Stimulated activated CD8-positive, alpha-beta memory T cell treated with anti-CD3 and anti-CD28 coated beads, Interleukin-7, amount 100 ng/mL, for 48 hours (primary cell): Measurements from ENCODE around the gene TRPM1.

Experiments used
- DNase-seq, 2 donors: peaks; one replicate each; pipeline ENCODE4 v3.0.0-alpha.2; 2020; ENCODE audit warnings: low read depth in 1 of 2; ENCODE audit errors: extremely low read depth in 1 of 2

Gene TRPM1

DNA sequence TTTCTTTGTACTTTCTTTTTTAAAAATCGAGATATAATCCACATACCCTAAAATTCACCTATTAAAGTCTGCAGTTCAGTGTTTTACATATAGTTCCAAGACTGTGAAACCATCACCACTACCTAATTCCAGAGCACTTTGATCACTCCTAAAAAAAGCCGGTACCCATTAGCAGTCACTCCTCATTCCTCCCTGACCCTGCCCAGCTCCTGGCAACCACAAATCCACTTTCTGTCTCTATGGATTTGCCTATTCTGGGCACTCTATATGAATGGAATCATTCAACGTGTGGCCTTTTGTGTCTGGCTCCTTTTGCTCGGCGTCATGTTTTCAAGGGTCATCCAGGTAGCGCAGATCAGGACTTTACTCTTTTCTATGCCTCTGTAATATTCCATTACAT is 17.3 kb downstream of the TRPM1 start:
- DNase-seq, result no peak

- DNase-seq, result no peak
Measured at GRCh38 chr15:31083370-31083780, 18.1 kb downstream of the TRPM1 start.

- DNase-seq, result no peak
Measured at GRCh38 chr15:31082771-31083369, 18.7 kb downstream of the TRPM1 start.

DNA sequence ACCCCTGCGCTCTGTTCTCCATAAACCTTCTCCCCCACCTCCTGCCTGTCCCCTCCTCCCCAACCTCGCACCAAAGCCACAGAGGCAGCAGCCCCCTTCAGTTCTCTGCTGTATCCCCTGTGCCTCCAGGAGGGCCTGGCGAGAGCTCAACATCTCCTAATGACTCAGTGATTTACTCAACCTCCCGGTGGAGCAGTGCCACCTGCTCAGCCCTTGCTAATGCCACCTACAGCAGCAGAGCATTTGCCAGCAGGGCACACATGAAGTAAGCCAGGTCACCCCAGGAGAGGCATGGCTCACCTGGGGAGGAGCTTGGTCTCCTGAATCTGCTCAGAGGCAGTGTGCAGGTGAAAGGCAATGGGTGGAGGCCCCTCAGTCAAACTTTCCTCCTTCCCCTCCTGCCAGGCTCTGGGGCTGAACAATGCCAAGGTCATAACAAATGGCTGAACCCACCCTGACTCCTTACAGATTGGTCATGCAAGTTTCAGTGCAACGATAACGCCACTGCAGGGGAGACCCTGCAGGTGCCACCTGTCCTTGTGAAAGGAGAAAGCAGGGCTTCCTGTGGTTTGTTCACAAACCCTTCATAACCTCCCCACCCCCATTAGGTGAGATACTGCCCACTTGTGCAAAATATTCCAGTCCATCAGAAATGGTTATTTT is 19.8 kb downstream of the TRPM1 start:
- DNase-seq, result no peak

DNA sequence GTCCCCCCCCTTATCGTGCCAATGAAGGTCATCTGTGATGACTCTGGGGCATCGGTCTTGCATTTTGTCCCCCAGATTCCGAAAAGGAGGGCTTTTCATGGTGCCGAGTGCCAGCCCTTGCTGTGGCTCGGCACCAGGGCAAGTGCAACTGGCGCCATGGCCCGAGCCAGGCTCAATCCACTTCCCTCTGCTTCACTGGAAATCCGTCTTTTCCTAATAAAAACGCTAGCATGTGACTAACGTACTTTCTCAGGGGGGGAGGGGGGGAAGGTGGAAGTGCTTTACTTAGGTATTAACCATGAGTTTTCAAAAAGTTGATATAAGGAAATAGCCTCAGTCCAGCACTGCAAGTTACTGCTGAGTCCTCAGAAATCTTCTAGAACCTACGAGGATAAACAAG is 20.5 kb downstream of the TRPM1 start:
- DNase-seq, result no peak

GRCh38 chr15:31080591-31081014 is 20.9 kb downstream of the TRPM1 start:
- DNase-seq, result no peak

- no peak for DNase-seq
Measured at GRCh38 chr15:31079519-31079918, 22.0 kb downstream of the TRPM1 start.

DNA sequence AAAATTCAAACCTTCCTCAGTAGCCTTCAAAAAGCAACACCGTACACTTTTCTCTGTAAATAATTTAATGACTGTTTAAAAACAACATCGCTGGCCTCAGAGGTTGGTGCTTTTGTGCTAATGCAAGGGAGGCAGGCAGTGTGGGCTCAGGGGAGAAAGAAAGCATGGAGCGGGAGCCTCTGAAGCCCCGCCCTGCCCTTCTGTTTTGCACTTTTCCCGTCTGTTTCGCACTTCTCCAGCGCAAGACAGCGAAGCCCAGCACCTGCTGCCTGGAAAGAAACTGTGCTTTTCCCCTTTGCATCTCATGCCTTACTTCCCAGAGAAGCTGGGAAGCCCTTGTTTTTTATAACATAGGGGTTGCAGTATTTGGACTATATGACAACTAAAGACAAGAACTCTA is 23.1 kb downstream of the TRPM1 start:
- no peak for DNase-seq

DNA sequence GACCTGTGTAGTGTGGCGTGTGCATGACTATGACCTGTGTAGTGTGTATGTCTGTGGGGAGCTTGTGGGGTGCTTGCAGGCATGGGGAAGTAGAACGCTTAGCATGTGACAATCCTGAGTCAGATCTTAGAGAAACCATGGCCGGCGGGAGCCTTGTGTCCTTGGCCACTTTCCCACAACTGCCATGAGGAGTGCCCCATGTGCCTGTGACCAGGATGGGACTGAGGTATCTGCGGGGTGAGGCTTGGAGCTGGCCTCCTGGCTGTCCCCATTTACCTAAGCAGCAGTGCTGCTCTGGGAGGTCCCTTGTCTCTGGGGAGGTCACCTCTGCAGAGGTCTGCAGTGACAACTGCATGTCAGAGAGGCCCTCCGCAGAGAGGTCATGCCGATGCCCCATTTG is 23.6 kb downstream of the TRPM1 start:
- no peak for DNase-seq

DNA sequence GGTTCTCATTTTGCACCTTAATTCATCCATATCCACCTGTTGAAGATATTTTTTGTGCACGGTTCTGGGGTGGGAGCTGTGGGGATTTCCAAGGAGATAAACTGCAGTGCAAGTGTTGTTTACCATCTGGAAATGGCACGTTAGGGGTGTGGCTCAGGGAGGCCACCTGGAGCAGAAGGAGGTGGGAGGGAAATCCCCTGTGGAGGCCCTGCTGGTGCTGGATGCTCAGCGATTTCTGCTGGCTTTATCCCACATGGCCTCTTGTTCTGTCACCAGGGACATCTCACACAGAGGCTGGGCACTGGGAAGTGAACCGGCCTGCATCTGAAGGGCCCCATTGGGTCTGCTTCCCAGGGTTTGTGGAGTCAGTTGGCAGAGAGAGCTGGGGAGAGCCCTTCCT is 24.3 kb downstream of the TRPM1 start:
- DNase-seq, result no peak

DNA sequence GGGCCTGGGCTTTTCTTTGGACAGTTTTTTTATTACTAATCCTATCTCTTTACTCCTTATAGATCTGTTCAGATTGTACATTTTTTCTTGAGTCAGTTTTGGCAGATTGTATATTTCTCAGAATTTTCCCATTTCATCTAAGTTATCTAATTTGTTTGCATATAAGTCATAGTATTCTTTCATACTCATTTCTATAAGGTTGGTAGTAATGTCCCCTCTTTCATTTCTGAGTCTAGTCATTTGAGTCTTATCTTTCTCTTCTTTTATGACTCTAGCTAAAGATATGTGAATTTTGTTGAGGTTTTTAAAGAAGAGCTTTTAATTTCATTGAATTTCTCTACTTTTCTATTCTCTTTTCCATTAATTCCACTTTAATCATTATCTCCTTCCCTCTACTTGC is 27.2 kb downstream of the TRPM1 start:
- DNase-seq, result no peak

- DNase-seq, result no peak
Measured at GRCh38 chr15:31070867-31071266, 30.7 kb downstream of the TRPM1 start.

- no peak for DNase-seq
Measured at GRCh38 chr15:31069360-31070000, 32.0 kb downstream of the TRPM1 start.

GRCh38 chr15:31067890-31068603 is 33.5 kb downstream of the TRPM1 start:
- no peak for DNase-seq

DNA sequence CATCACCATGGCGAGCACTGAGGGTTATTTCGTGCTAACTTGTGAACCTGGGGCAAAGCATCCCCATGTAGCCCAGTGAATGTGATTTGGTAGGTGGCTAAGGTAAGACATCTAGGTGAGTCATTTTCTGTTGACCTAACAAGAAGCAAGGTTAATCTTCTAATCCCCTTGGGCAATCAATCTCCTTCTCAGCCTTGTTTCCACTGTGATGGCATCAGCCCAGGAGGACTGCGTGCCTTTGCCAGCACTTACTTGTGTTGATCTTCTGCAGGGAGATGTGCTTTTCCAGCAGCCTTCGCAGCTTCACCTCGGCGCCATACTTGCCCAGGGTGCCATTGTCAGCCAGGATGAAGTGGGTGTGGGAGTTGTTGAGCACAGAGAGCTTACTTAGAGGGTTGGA is 35.7 kb downstream of the TRPM1 start:
- no peak for DNase-seq

DNA sequence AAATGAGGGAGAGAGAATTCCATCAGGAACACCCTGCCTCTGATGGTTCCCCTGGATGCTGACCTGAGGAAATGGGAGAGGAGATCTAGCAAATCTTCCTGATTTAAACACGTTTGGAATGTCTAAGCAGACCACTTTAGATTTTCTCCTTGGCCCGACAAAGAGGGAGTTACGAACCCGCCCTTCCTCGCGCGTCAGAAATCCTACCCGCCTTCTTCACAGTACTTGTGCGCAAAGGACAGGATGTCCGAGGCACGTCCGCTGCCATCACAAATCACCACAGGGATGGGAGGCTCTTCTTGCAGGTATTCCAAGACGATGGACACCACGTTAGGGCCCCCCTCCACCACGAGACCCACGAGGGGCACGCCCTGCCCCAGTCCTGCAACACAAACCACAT is 38.6 kb downstream of the TRPM1 start:
- DNase-seq, result no peak

GRCh38 chr15:31062310-31062847 is 39.1 kb downstream of the TRPM1 start:
- no peak for DNase-seq

GRCh38 chr15:31060429-31061140 is 40.9 kb downstream of the TRPM1 start:
- no peak for DNase-seq

DNA sequence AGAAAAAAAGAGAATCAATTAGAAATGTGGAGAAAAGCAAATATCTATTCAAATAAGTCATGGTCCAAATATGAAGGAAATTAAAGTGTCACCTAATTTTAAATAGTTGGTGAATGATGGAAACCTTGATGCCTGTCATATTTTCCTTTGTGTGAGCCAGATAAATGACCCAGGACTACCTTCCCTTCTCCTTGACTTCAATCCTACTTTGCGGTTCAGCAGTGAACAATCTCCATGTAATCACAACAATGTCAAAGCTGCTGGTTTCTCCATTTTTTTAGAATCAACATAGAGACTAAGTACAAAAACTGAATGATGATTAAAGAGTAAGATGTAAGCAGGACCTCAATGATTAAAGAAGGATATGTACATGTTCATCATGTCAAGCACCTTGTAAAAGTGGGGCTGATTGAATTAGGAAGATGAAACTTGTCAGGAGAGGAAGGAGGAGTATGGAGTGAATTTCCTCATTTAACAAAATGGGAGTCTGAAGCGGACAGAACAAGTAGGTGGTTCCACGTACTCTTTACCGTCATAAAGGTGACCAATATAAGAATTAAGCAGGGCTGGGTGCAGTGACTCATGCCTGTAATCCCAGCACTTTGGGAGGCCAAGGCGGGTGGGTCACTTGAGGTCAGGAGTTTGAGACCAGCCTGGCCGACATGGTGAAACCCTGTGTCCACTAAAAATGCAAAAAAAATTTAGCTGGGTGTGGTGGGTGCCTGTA is 43.1 kb downstream of the TRPM1 start:
- DNase-seq, result no peak

DNA sequence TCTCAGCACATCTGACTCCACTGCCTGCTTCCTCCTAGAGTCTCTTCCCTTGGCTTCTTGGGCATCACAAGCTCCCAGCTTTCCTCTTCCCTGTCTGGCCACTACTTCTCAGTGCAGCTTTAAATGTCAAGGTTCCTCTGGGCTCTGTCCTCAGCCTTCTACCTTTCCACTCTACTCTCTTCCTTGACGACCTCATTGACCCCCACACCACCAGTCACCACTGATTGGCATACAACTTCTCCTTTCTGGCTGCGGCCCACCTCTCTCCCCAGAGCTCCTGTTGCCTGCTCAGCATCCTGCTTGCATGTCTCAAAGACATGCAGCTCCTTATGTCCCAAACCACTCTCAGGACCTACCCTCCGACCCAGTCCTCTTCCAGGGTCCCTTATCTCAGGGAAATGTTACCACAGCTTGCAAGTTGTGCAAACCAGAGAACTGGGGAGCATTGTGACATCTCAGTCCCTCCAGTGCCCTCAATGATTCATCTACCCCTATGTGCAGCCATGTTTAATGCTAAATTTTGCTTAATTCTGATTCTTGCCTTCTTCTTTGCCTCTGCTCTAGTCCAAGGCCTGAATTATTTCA is 49.9 kb downstream of the TRPM1 start:
- DNase-seq, result no peak
